Activated CD4-positive, alpha-beta T cell treated with anti-CD3 and anti-CD28 coated beads, Interleukin-2, Interleukin-6, amounts not matched to agents 100 ng/mL and 50 ng/mL, durations not matched to agents 16 hours and 8 hours (primary cell): ENCODE measurements around the gene IFNLR1.

Source experiments
- DNase-seq: peaks from one replicate; pipeline ENCODE4 v3.0.0-alpha.2; 2020

IFNLR1 gene

GRCh38 chr1:24119859-24120756 is 67.0 kb downstream of the IFNLR1 start:
- no peak for DNase-seq

GRCh38 chr1:24119489-24119858 is 67.6 kb downstream of the IFNLR1 start:
- no peak for DNase-seq

GRCh38 chr1:24118410-24119242 is 68.5 kb downstream of the IFNLR1 start:
- DNase-seq: no peak

- no peak for DNase-seq
These were observed 69.2 kb downstream of the IFNLR1 start for GRCh38 chr1:24117722-24118409.

GRCh38 chr1:24117132-24117531 is 70.0 kb downstream of the IFNLR1 start:
- DNase-seq: no peak

- DNase-seq: no peak
These were observed 72.3 kb downstream of the IFNLR1 start for GRCh38 chr1:24114753-24115152.

- no peak for DNase-seq
These were observed 73.5 kb downstream of the IFNLR1 start for GRCh38 chr1:24113641-24114033.

- DNase-seq: peak; percentile 48
These were observed 74.9 kb downstream of the IFNLR1 start, which contains the start of gene MYOM3 for GRCh38 chr1:24111996-24112779. Gene MYOM3, minus strand, starts transcription at chr1:24112135. Its CDS starts 3,499 bp downstream, at chr1:24108636.

- DNase-seq: no peak
These were observed 75.7 kb downstream of the IFNLR1 start for GRCh38 chr1:24111262-24111995.

GRCh38 chr1:24110642-24111261 is 76.3 kb downstream of the IFNLR1 start:
- no peak for DNase-seq

- no peak for DNase-seq
These were observed 77.2 kb downstream of the IFNLR1 start for GRCh38 chr1:24109686-24110475.

- no peak for DNase-seq
These were observed 78.0 kb downstream of the IFNLR1 start for GRCh38 chr1:24109166-24109483.

GRCh38 chr1:24108334-24109165 is 78.5 kb downstream of the IFNLR1 start:
- peak; percentile 7 for DNase-seq

GRCh38 chr1:24107462-24108138 is 79.5 kb downstream of the IFNLR1 start:
- no peak for DNase-seq

- no peak for DNase-seq
These were observed 81.5 kb downstream of the IFNLR1 start for GRCh38 chr1:24105368-24106160.

- no peak for DNase-seq
These were observed 82.2 kb downstream of the IFNLR1 start for GRCh38 chr1:24104854-24105253.
